ENCODE data around the gene IAH1.

IAH1 gene

GRCh38 chr2:9440058-9440727 lies 34.2 kb upstream of the IAH1 start:
- Histone ChIP-seq H3K4me3 (ENCODE audit: low read length) (no peak overlapping the region), H3K27ac (ENCODE audit: low read depth, low read length) (no peak overlapping the region)
- WGBS (ENCODE audit: extremely low coverage, insufficient coverage, low lambda C conversion rate), result no CpG with 5 or more reads among the region's 1 CpG

GRCh38 chr2:9441556-9441955 lies 32.8 kb upstream of the IAH1 start:
- Histone ChIP-seq H3K79me1 (ENCODE audit: low read length) (no peaks in the 10 kb centered on the region), H3K56ac (ENCODE audit: low read length) (no peak overlapping the region), H3K18ac (ENCODE audit: low read length) (no peak overlapping the region), H2AK5ac (ENCODE audit: low read length) (no peak overlapping the region), H3K4me2 (ENCODE audit: low read length) (no peak overlapping the region), H2BK120ac (ENCODE audit: low read depth, low read length) (no peak overlapping the region), H3K4ac (ENCODE audit: low read depth, low read length) (no peak overlapping the region), H3K9ac (ENCODE audit: low read length) (no peak overlapping the region), H3K27ac (ENCODE audit: low read depth, low read length) (no peak overlapping the region), H2BK15ac (replicated peaks; ENCODE audit: low read depth) (no peak overlapping the region), H4K8ac (ENCODE audit: low read depth, low read length) (no peak overlapping the region), H2BK5ac (ENCODE audit: low read length) (no peak overlapping the region), H3K79me2 (ENCODE audit: control insufficient read depth, insufficient read depth, low read length) (no peaks in the 10 kb centered on the region), H3K4me3 (ENCODE audit: low read length) (no peak overlapping the region), H4K5ac (ENCODE audit: low read length) (no peak overlapping the region), H3K27me3 (ENCODE audit: insufficient read depth, low read length, poor library complexity) (no peaks in the 10 kb centered on the region), H3K36me3 (ENCODE audit: control insufficient read depth, insufficient read depth, low read length) (peaks cover 21% of the 10 kb centered on the region), H3K4me1 (ENCODE audit: control insufficient read depth, low read depth, low read length) (no peaks in the 10 kb centered on the region), H3K23ac (ENCODE audit: low read length) (no peak overlapping the region)
- WGBS (ENCODE audit: extremely low coverage, insufficient coverage, low lambda C conversion rate), result no CpG with 5 or more reads among the region's 3 CpGs
- DNase-seq, result no peak

More at GRCh38 chr2:9440058-9440727, 34.2 kb upstream of the IAH1 start:
- Histone ChIP-seq H3K9ac (ENCODE audit: low read length) (no peak overlapping the region), H3K4me1 (ENCODE audit: control insufficient read depth, low read depth, low read length) (no peaks in the 10 kb centered on the region), H3K18ac (ENCODE audit: low read length) (no peak overlapping the region), H3K4ac (ENCODE audit: low read depth, low read length) (no peak overlapping the region), H3K27me3 (ENCODE audit: insufficient read depth, low read length, poor library complexity) (no peaks in the 10 kb centered on the region), H4K8ac (ENCODE audit: low read depth, low read length) (no peak overlapping the region), H3K79me2 (ENCODE audit: control insufficient read depth, insufficient read depth, low read length) (no peaks in the 10 kb centered on the region), H2BK5ac (ENCODE audit: low read length) (no peak overlapping the region), H2BK15ac (replicated peaks; ENCODE audit: low read depth) (no peak overlapping the region), H3K56ac (ENCODE audit: low read length) (no peak overlapping the region), H3K36me3 (ENCODE audit: control insufficient read depth, insufficient read depth, low read length) (peaks cover 18% of the 10 kb centered on the region), H3K79me1 (ENCODE audit: low read length) (no peaks in the 10 kb centered on the region), H2BK120ac (ENCODE audit: low read depth, low read length) (no peak overlapping the region), H3K23ac (ENCODE audit: low read length) (no peak overlapping the region), H4K5ac (ENCODE audit: low read length) (no peak overlapping the region), H2AK5ac (ENCODE audit: low read length) (no peak overlapping the region), H3K4me2 (ENCODE audit: low read length) (no peak overlapping the region)
- no peak for DNase-seq

GRCh38 chr2:9443526-9443925 lies 30.8 kb upstream of the IAH1 start:
- H3K4me2 ChIP-seq (ENCODE audit: low read length), result no peak overlapping the region
- no peak overlapping the region for H3K23ac ChIP-seq (ENCODE audit: low read length)
- H2AK5ac ChIP-seq (ENCODE audit: low read length), result no peak overlapping the region
- DNase-seq, result no peak
- H3K4me3 ChIP-seq (ENCODE audit: low read length), result no peak overlapping the region
- peaks cover 22% of the 10 kb centered on the region for H3K36me3 ChIP-seq (ENCODE audit: control insufficient read depth, insufficient read depth, low read length)
- H2BK5ac ChIP-seq (ENCODE audit: low read length), result no peak overlapping the region
- no peaks in the 10 kb centered on the region for H3K79me2 ChIP-seq (ENCODE audit: control insufficient read depth, insufficient read depth, low read length)
- H3K56ac ChIP-seq (ENCODE audit: low read length), result no peak overlapping the region
- H3K27me3 ChIP-seq (ENCODE audit: insufficient read depth, low read length, poor library complexity), result no peaks in the 10 kb centered on the region
- no peak overlapping the region for H3K9ac ChIP-seq (ENCODE audit: low read length)
- H4K8ac ChIP-seq (ENCODE audit: low read depth, low read length), result no peak overlapping the region
- no peak overlapping the region for H2BK15ac ChIP-seq (replicated peaks; ENCODE audit: low read depth)
- H3K27ac ChIP-seq (ENCODE audit: low read depth, low read length), result no peak overlapping the region
- no peak overlapping the region for H3K18ac ChIP-seq (ENCODE audit: low read length)
- no peak overlapping the region for H4K5ac ChIP-seq (ENCODE audit: low read length)
- no peak overlapping the region for H2BK120ac ChIP-seq (ENCODE audit: low read depth, low read length)
- no peaks in the 10 kb centered on the region for H3K79me1 ChIP-seq (ENCODE audit: low read length)
- no CpG with 5 or more reads among the region's 5 CpGs for WGBS (ENCODE audit: extremely low coverage, insufficient coverage, low lambda C conversion rate)
- H3K4ac ChIP-seq (ENCODE audit: low read depth, low read length), result no peak overlapping the region
- H3K4me1 ChIP-seq (ENCODE audit: control insufficient read depth, low read depth, low read length), result no peaks in the 10 kb centered on the region

GRCh38 chr2:9445089-9445488 lies 29.3 kb upstream of the IAH1 start:
- H3K56ac ChIP-seq (ENCODE audit: low read length), result no peak overlapping the region
- no peak overlapping the region for H2BK120ac ChIP-seq (ENCODE audit: low read depth, low read length)
- H3K4ac ChIP-seq (ENCODE audit: low read depth, low read length), result no peak overlapping the region
- no peak overlapping the region for H4K8ac ChIP-seq (ENCODE audit: low read depth, low read length)
- no CpG with 5 or more reads among the region's 7 CpGs for WGBS (ENCODE audit: extremely low coverage, insufficient coverage, low lambda C conversion rate)
- H3K4me2 ChIP-seq (ENCODE audit: low read length), result no peak overlapping the region
- no peaks in the 10 kb centered on the region for H3K79me1 ChIP-seq (ENCODE audit: low read length)
- no peak overlapping the region for H4K5ac ChIP-seq (ENCODE audit: low read length)
- H2AK5ac ChIP-seq (ENCODE audit: low read length), result no peak overlapping the region
- H3K18ac ChIP-seq (ENCODE audit: low read length), result no peak overlapping the region
- H2BK15ac ChIP-seq (replicated peaks; ENCODE audit: low read depth), result no peak overlapping the region
- H3K79me2 ChIP-seq (ENCODE audit: control insufficient read depth, insufficient read depth, low read length), result no peaks in the 10 kb centered on the region
- H3K36me3 ChIP-seq (ENCODE audit: control insufficient read depth, insufficient read depth, low read length), result peaks cover 20% of the 10 kb centered on the region
- no peak overlapping the region for H3K27ac ChIP-seq (ENCODE audit: low read depth, low read length)
- no peaks in the 10 kb centered on the region for H3K27me3 ChIP-seq (ENCODE audit: insufficient read depth, low read length, poor library complexity)
- H2BK5ac ChIP-seq (ENCODE audit: low read length), result no peak overlapping the region
- no peaks in the 10 kb centered on the region for H3K4me1 ChIP-seq (ENCODE audit: control insufficient read depth, low read depth, low read length)
- DNase-seq, result no peak
- no peak overlapping the region for H3K9ac ChIP-seq (ENCODE audit: low read length)
- no peak overlapping the region for H3K4me3 ChIP-seq (ENCODE audit: low read length)
- no peak overlapping the region for H3K23ac ChIP-seq (ENCODE audit: low read length)

GRCh38 chr2:9451231-9451630 lies 23.1 kb upstream of the IAH1 start:
- WGBS (ENCODE audit: extremely low coverage, insufficient coverage, low lambda C conversion rate), result no CpG with 5 or more reads among the region's 1 CpG

GRCh38 chr2:9460441-9461017 lies 13.8 kb upstream of the IAH1 start:
- H3K36me3 ChIP-seq (ENCODE audit: control insufficient read depth, insufficient read depth, low read length), result peaks cover 3% of the 10 kb centered on the region
- DNase-seq, result no peak

More at GRCh38 chr2:9451231-9451630, 23.1 kb upstream of the IAH1 start:
- Histone ChIP-seq H3K4ac (ENCODE audit: low read depth, low read length) (no peak overlapping the region), H3K23ac (ENCODE audit: low read length) (no peak overlapping the region), H3K18ac (ENCODE audit: low read length) (no peak overlapping the region), H4K8ac (ENCODE audit: low read depth, low read length) (no peak overlapping the region), H2BK5ac (ENCODE audit: low read length) (no peak overlapping the region), H3K79me1 (ENCODE audit: low read length) (no peaks in the 10 kb centered on the region), H3K4me1 (ENCODE audit: control insufficient read depth, low read depth, low read length) (no peaks in the 10 kb centered on the region), H3K4me2 (ENCODE audit: low read length) (no peak overlapping the region), H3K79me2 (ENCODE audit: control insufficient read depth, insufficient read depth, low read length) (no peaks in the 10 kb centered on the region), H3K9ac (ENCODE audit: low read length) (no peak overlapping the region), H2BK15ac (replicated peaks; ENCODE audit: low read depth) (no peak overlapping the region), H3K27ac (ENCODE audit: low read depth, low read length) (no peak overlapping the region), H3K56ac (ENCODE audit: low read length) (no peak overlapping the region), H3K4me3 (ENCODE audit: low read length) (no peak overlapping the region), H4K5ac (ENCODE audit: low read length) (no peak overlapping the region), H2BK120ac (ENCODE audit: low read depth, low read length) (no peak overlapping the region), H2AK5ac (ENCODE audit: low read length) (no peak overlapping the region), H3K27me3 (ENCODE audit: insufficient read depth, low read length, poor library complexity) (no peaks in the 10 kb centered on the region), H3K36me3 (ENCODE audit: control insufficient read depth, insufficient read depth, low read length) (peaks cover 3% of the 10 kb centered on the region)
- DNase-seq, result no peak

More at GRCh38 chr2:9460441-9461017, 13.8 kb upstream of the IAH1 start:
- no peak overlapping the region for H4K8ac ChIP-seq (ENCODE audit: low read depth, low read length)
- no peak overlapping the region for H3K27ac ChIP-seq (ENCODE audit: low read depth, low read length)
- H4K5ac ChIP-seq (ENCODE audit: low read length), result no peak overlapping the region
- no peaks in the 10 kb centered on the region for H3K27me3 ChIP-seq (ENCODE audit: insufficient read depth, low read length, poor library complexity)
- H2BK5ac ChIP-seq (ENCODE audit: low read length), result no peak overlapping the region
- no peak overlapping the region for H3K23ac ChIP-seq (ENCODE audit: low read length)
- H3K18ac ChIP-seq (ENCODE audit: low read length), result no peak overlapping the region
- no peak overlapping the region for H2BK15ac ChIP-seq (replicated peaks; ENCODE audit: low read depth)
- no peaks in the 10 kb centered on the region for H3K4me1 ChIP-seq (ENCODE audit: control insufficient read depth, low read depth, low read length)
- no peaks in the 10 kb centered on the region for H3K79me2 ChIP-seq (ENCODE audit: control insufficient read depth, insufficient read depth, low read length)
- H3K4me3 ChIP-seq (ENCODE audit: low read length), result no peak overlapping the region
- WGBS (ENCODE audit: extremely low coverage, insufficient coverage, low lambda C conversion rate), result no CpG with 5 or more reads among the region's 3 CpGs
- H3K79me1 ChIP-seq (ENCODE audit: low read length), result no peaks in the 10 kb centered on the region
- H3K9ac ChIP-seq (ENCODE audit: low read length), result no peak overlapping the region
- H2AK5ac ChIP-seq (ENCODE audit: low read length), result no peak overlapping the region
- no peak overlapping the region for H2BK120ac ChIP-seq (ENCODE audit: low read depth, low read length)
- no peak overlapping the region for H3K4ac ChIP-seq (ENCODE audit: low read depth, low read length)
- H3K56ac ChIP-seq (ENCODE audit: low read length), result no peak overlapping the region
- H3K4me2 ChIP-seq (ENCODE audit: low read length), result no peak overlapping the region

Measured in mesendoderm (in vitro differentiated cells).